H1 (cell line): ENCODE measurements around the gene NUP188. TPM values are rescaled to one million over a fixed set of nuclear protein-coding genes. Genes with fewer than 3 reads are reported as not detected.

Experiments used
- CTCF ChIA-PET: fragments of 300-600 bp; sonication (Branson Sonifier 250); formaldehyde crosslinking; loops from one replicate; lab custom pipeline; 2021; ENCODE audit not compliant: partially characterized antibody; lab: Charles Lee
- POLR2A ChIA-PET: fragments of 300-600 bp; sonication (Branson Sonifier 250); formaldehyde crosslinking; loops from one replicate; lab custom pipeline; 2021; ENCODE audit warnings: inconsistent platforms; ENCODE audit not compliant: partially characterized antibody; lab: Charles Lee
- DNase-seq, 2 experiments: peaks; one replicate each; pipeline versions ENCODE4 v3.0.0 to v3.0.0-alpha.2; 2010 to 2022; ENCODE audit warnings: low spot score in 2 of 2, low read depth in 1 of 2, mixed read lengths in 1 of 2
- FAIRE-seq: peaks from 2 replicates; lab custom pipeline; 2011; peaks lifted over from hg19 to GRCh38; lab: Jason Lieb, UNC
- H2AFZ ChIP-seq: 2 replicates; pipeline ENCODE4 v1.8.1; 2012; ENCODE audit warnings: low read length, inconsistent platforms
- H2AK5ac ChIP-seq: 2 replicates; pipeline ENCODE4 v1.6.1; 2013; ENCODE audit warnings: low read depth, low read length
- H2BK120ac ChIP-seq: replicated peaks from 2 replicates; pipeline ENCODE3; 2013; ENCODE audit warnings: low read depth, low read length, inconsistent platforms
- H2BK12ac ChIP-seq: 2 replicates; pipeline ENCODE4 v1.6.1; 2013; ENCODE audit warnings: low read depth, low read length
- H2BK15ac ChIP-seq: 2 replicates; pipeline ENCODE4 v1.6.1; 2013; ENCODE audit warnings: low read length
- H2BK20ac ChIP-seq: 2 replicates; pipeline ENCODE4 v1.6.1; 2013; ENCODE audit warnings: low read length
- H2BK5ac ChIP-seq: 2 replicates; pipeline ENCODE4 v1.6.1; 2013; ENCODE audit warnings: low read depth, low read length
- H3K14ac ChIP-seq: 2 replicates; pipeline ENCODE4 v1.6.1; 2013; ENCODE audit warnings: inconsistent platforms; ENCODE audit not compliant: insufficient read length
- H3K18ac ChIP-seq: 2 replicates; pipeline ENCODE4 v1.6.1; 2013; ENCODE audit warnings: low read length; ENCODE audit errors: extremely low read depth
- H3K23ac ChIP-seq: 2 replicates; pipeline ENCODE4 v1.6.1; 2013; ENCODE audit warnings: inconsistent platforms; ENCODE audit not compliant: insufficient read length
- H3K23me2 ChIP-seq: 2 replicates; pipeline ENCODE4 v1.6.1; 2013; ENCODE audit warnings: low read depth, low read length
- H3K27ac ChIP-seq: 2 replicates; pipeline ENCODE4 v1.6.1; 2011; ENCODE audit warnings: low read depth, low read length, inconsistent platforms
- H3K27me3 ChIP-seq, 4 experiments: replicated peaks in 1 of 4; 1 replicate in 1 of 4; 2 replicates in 3 of 4; pipeline versions ENCODE4 v1.6.1 to v1.8.1; 2011 to 2013; ENCODE audit warnings: low read length in 3 of 4, mild to moderate bottlenecking in 3 of 4, inconsistent platforms in 2 of 4, mixed read lengths in 2 of 4, moderate library complexity in 1 of 4; ENCODE audit not compliant: control insufficient read depth in 3 of 4, insufficient read depth in 3 of 4; ENCODE audit errors: extremely low read depth in 1 of 4
- H3K36me3 ChIP-seq, 4 experiments: 2 replicates each; pipeline versions ENCODE4 v1.6.1 to v1.8.1; 2011 to 2013; ENCODE audit warnings: mild to moderate bottlenecking in 4 of 4, low read length in 3 of 4, moderate library complexity in 2 of 4, control low read depth in 1 of 4, inconsistent platforms in 1 of 4; ENCODE audit not compliant: insufficient read depth in 4 of 4, control insufficient read depth in 2 of 4
- H3K4ac ChIP-seq: replicated peaks from 2 replicates; pipeline ENCODE3; 2013; ENCODE audit warnings: low read length, low read depth, mixed read lengths, inconsistent platforms; ENCODE audit not compliant: insufficient read length
- H3K4me1 ChIP-seq, 4 experiments: replicated peaks in 1 of 4; 1 replicate in 1 of 4; 2 replicates in 3 of 4; pipeline versions ENCODE4 v1.6.1 to v1.8.1; 2011 to 2013; ENCODE audit warnings: low read length in 3 of 4, inconsistent platforms in 2 of 4, mixed read lengths in 1 of 4; ENCODE audit not compliant: insufficient read depth in 4 of 4, control insufficient read depth in 3 of 4
- H3K4me2 ChIP-seq, 2 experiments: 2 replicates each; pipeline versions ENCODE4 v1.6.1 to v1.8.1; 2011 to 2013; ENCODE audit warnings: low read depth in 2 of 2, low read length in 2 of 2, control low read depth in 1 of 2, inconsistent platforms in 1 of 2, mild to moderate bottlenecking in 1 of 2; ENCODE audit not compliant: insufficient read depth in 1 of 2
- H3K4me3 ChIP-seq, 4 experiments: fragments of 200-600, 300-600 bp in 1 of 4; sonication (generic), shearing (Covaris generic), sonication (Bioruptor Twin) in 1 of 4; 2 replicates each; pipeline versions ENCODE4 v1.5.1 to v1.8.1; 2011 to 2016; ENCODE audit warnings: low read length in 4 of 4, low read depth in 3 of 4, control low read depth in 2 of 4, inconsistent platforms in 2 of 4, mild to moderate bottlenecking in 2 of 4, mixed read lengths in 1 of 4, moderate library complexity in 1 of 4; ENCODE audit not compliant: insufficient read depth in 2 of 4; ENCODE audit errors: extremely low read depth in 1 of 4
- H3K56ac ChIP-seq: replicated peaks from 2 replicates; pipeline ENCODE3; 2013; ENCODE audit warnings: low read depth, mild to moderate bottlenecking, mixed read lengths, low read length, inconsistent platforms; ENCODE audit not compliant: insufficient read length
- H3K79me1 ChIP-seq: 2 replicates; pipeline ENCODE4 v1.6.1; 2013; ENCODE audit warnings: low read depth, low read length, control low read depth
- H3K79me2 ChIP-seq, 2 experiments: 2 replicates each; pipeline versions ENCODE4 v1.6.1 to v1.8.1; 2012 to 2013; ENCODE audit warnings: low read length in 2 of 2, mild to moderate bottlenecking in 2 of 2, inconsistent platforms in 1 of 2; ENCODE audit not compliant: insufficient read depth in 2 of 2, control insufficient read depth in 1 of 2
- H3K9ac ChIP-seq, 4 experiments: replicated peaks in 1 of 4; 1 replicate in 1 of 4; 2 replicates in 3 of 4; pipeline versions ENCODE4 v1.6.1 to v1.8.1; 2011 to 2013; ENCODE audit warnings: low read depth in 3 of 4, low read length in 3 of 4, control low read depth in 2 of 4, mild to moderate bottlenecking in 2 of 4, moderate library complexity in 2 of 4, inconsistent platforms in 1 of 4; ENCODE audit errors: extremely low read depth in 1 of 4
- H3K9me3 ChIP-seq, 2 experiments: 2 replicates each; pipeline versions ENCODE4 v1.6.1 to v1.8.1; 2012 to 2013; ENCODE audit warnings: mild to moderate bottlenecking in 2 of 2, moderate library complexity in 2 of 2, control low read depth in 1 of 2, inconsistent platforms in 1 of 2, low read depth in 1 of 2, low read length in 1 of 2, mixed read lengths in 1 of 2; ENCODE audit not compliant: insufficient read depth in 2 of 2
- H4K20me1 ChIP-seq, 2 experiments: replicated peaks in 1 of 2; 2 replicates each; pipeline versions ENCODE3 to v1.8.1; 2011 to 2013; ENCODE audit warnings: inconsistent platforms in 2 of 2, low read length in 2 of 2, mild to moderate bottlenecking in 1 of 2; ENCODE audit not compliant: insufficient read depth in 2 of 2, control insufficient read depth in 1 of 2
- H4K5ac ChIP-seq: 2 replicates; pipeline ENCODE4 v1.6.1; 2013; ENCODE audit warnings: low read length, low read depth, mixed read lengths, inconsistent platforms; ENCODE audit not compliant: insufficient read length
- H4K8ac ChIP-seq: 2 replicates; pipeline ENCODE4 v1.8.0; 2013; ENCODE audit warnings: mild to moderate bottlenecking, moderate library complexity, low read length, inconsistent platforms; ENCODE audit not compliant: insufficient read depth; ENCODE audit errors: extremely low read depth
- H4K91ac ChIP-seq: replicated peaks from 2 replicates; pipeline ENCODE3; 2013; ENCODE audit warnings: low read length, mixed read lengths, inconsistent platforms; ENCODE audit not compliant: insufficient read length
- BCL11A ChIP-seq, 2 experiments: IDR thresholded peaks; one replicate each; pipeline ENCODE4 v1.6.1; 2011; ENCODE audit warnings: low read depth in 2 of 2, low read length in 2 of 2, mild to moderate bottlenecking in 2 of 2
- CEBPB ChIP-seq: IDR thresholded peaks from 2 replicates; pipeline ENCODE4 v1.6.1; 2012; ENCODE audit warnings: low read depth, low read length
- CHD1 ChIP-seq: IDR thresholded peaks from 2 replicates; pipeline ENCODE4 v1.6.1; 2012; ENCODE audit warnings: low read depth, low read length, improper control_type of control experiment
- GTF2F1 ChIP-seq: IDR thresholded peaks from 2 replicates; pipeline ENCODE4 v1.6.1; 2012; ENCODE audit warnings: low read depth, low read length, improper control_type of control experiment, borderline replicate concordance
- HDAC6 ChIP-seq: IDR thresholded peaks from one replicate; pipeline ENCODE4 v1.7.1; 2012; ENCODE audit warnings: low read depth, mild to moderate bottlenecking, inconsistent platforms, low read length, moderate library complexity
- KDM1A ChIP-seq: fragments of 200-600, 300-600 bp; sonication (generic); IDR thresholded peaks from 2 replicates; pipeline ENCODE4 v1.7.1; 2016; ENCODE audit warnings: mild to moderate bottlenecking, low read length, borderline replicate concordance
- KDM4A ChIP-seq: IDR thresholded peaks from one replicate; pipeline ENCODE4 v1.7.1; 2012; ENCODE audit warnings: low read depth, mild to moderate bottlenecking, moderate library complexity, low read length, inconsistent platforms; ENCODE audit not compliant: severe bottlenecking
- PHF8 ChIP-seq: fragments of 200-600 bp; sonication (generic); conservative IDR thresholded peaks from 2 replicates; pipeline ENCODE4 v1.7.1; 2012; ENCODE audit warnings: low read depth, mild to moderate bottlenecking, inconsistent platforms, low read length, moderate library complexity
- RXRA ChIP-seq: IDR thresholded peaks from 2 replicates; pipeline ENCODE4 v1.6.1; 2011; ENCODE audit warnings: low read depth, mild to moderate bottlenecking, low read length, moderate library complexity; ENCODE audit not compliant: insufficient read depth
- SIRT6 ChIP-seq: IDR thresholded peaks from one replicate; pipeline ENCODE4 v1.7.1; 2012; ENCODE audit warnings: low read length, inconsistent platforms
- TAF7 ChIP-seq: optimal IDR thresholded peaks from 2 replicates; pipeline ENCODE3; 2011; ENCODE audit warnings: low read depth, mild to moderate bottlenecking, inconsistent platforms, low read length, moderate library complexity, borderline replicate concordance
- WGBS, 2 experiments: shearing (Covaris generic) in 1 of 2; methylation state at CpG; one replicate each; pipeline versions ENCODE4 v1.1.6 to v1.1.7; 2013 to 2015; ENCODE audit warnings: low lambda C conversion rate in 2 of 2, mixed read lengths in 2 of 2, inconsistent platforms in 1 of 2, low coverage in 1 of 2, missing lambda C conversion rate in 1 of 2; ENCODE audit not compliant: insufficient replicate concordance in 2 of 2, insufficient coverage in 1 of 2, insufficient read length in 1 of 2; ENCODE audit errors: extremely low coverage in 1 of 2, missing lambda C conversion rate in 1 of 2; 5-methylcytosine and 5-hydroxymethylcytosine counted together
- polyA plus RNA-seq, 7 experiments: library from polyadenylated mRNA; depleted of rRNA in 3 of 7; stranded (reverse) in 5 of 7; unstranded in 2 of 7; fragments of >200 nt in 5 of 7; fragments of 200-250 nt in 2 of 7; gene quantifications; 1 replicate in 5 of 7; 2 replicates in 1 of 7; 4 replicates in 1 of 7; pipeline versions ENCODE4 v1.2.1 to v1.2.3, GENCODE V29; 2011 to 2013; ENCODE audit warnings: missing spikeins in 2 of 7, mixed read lengths in 2 of 7
- total RNA-seq: library from RNA; stranded (reverse); fragmentation: NEBNext Ultra II Directional; extraction: Animal tissue kit (Norgen Biotek cat#: 25700); gene quantifications from 2 replicates; pipeline ENCODE4 v1.2.1, GENCODE V29; 2021
- TF ChIP-seq, protein P1 (sequence below): IDR thresholded peaks from 2 replicates; pipeline ENCODE4 v1.6.1; 2012; ENCODE audit warnings: inconsistent platforms

Gene NUP188
- total and polyA plus RNA-seq, 2 of the 8 experiments (the other 6 are each of a cell fraction or from before 2014, with no cell fraction given), result 90.1 to 111 TPM

DNA sequence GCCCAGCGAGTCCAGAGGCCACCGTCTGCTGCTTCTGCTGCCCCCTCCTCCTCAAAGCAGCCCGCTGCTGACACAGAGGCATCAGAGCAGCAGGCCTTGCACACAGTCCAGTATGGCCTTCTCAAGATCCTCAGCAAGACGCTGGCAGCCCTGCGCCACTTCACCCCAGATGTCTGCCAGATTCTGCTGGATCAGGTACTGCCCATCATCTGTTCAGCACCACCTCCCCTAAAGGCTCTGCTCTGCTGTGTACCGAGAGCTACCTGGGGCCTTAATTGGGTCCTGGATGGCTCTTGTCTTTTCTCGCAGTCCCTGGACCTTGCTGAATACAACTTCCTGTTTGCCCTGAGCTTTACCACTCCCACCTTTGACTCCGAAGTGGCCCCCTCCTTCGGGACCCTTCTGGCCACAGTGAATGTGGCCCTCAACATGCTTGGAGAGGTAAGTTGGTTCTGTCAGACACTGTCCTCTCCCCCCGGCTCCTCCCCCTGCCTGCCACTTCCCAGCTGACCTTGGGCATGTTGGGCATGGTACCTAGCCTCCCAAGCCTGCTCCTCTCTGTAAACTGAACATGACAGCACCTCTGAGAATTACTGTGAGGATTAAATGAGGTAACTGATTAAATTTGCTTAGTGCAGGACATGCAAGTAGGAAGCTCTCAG is 58.0 kb downstream of the NUP188 start:
- H2BK120ac ChIP-seq, result no peak overlapping the region
- H3K23me2 ChIP-seq, result 0 out of 2 replicates have a peak, but pooled peaks cover 1% of the 10 kb centered on the region
- H3K14ac ChIP-seq, result no peak overlapping the region
- no peak overlapping the region for H3K27ac ChIP-seq
- no peaks in the 10 kb centered on the region; the same call in 1 of the 2 replicates for H3K79me1 ChIP-seq
- FAIRE-seq, result no peak
- no peak overlapping the region for H2BK12ac ChIP-seq
- no peak overlapping the region for H4K91ac ChIP-seq
- no peak overlapping the region for H3K4me2 ChIP-seq
- no peak overlapping the region for H3K56ac ChIP-seq
- no peak overlapping the region for H2AFZ ChIP-seq
- no peaks in the 10 kb centered on the region for H3K9me3 ChIP-seq
- no peak overlapping the region for H2BK15ac ChIP-seq
- H3K18ac ChIP-seq, result no peak overlapping the region
- H4K8ac ChIP-seq, result no peak overlapping the region
- no peak overlapping the region for H3K9ac ChIP-seq
- H3K36me3 ChIP-seq, result peaks cover 30 to 62% (median 50%) of the 10 kb centered on the region in 4 experiments
- no peak overlapping the region for H4K5ac ChIP-seq
- no peaks in the 10 kb centered on the region for H3K4me1 ChIP-seq
- no peak overlapping the region for H3K4ac ChIP-seq
- H2AK5ac ChIP-seq, result no peak overlapping the region
- ChIA-PET POLR2A (interaction anchor here (0.8 to 6.2 kb wide), 11 partner anchors 9 to 197 kb away, joined by 3 to 41 read pairs (median 4); partner anchors contain the start of gene SH3GLB2), CTCF (interaction anchor here (0.7 to 7.8 kb wide), 16 partner anchors 9 to 161 kb away, joined by 3 to 89 read pairs (median 4); partner anchors contain the start of gene SH3GLB2)
- no peak overlapping the region for H3K23ac ChIP-seq
- no peak for DNase-seq
- H4K20me1 ChIP-seq, result peaks cover 10 to 24% of the 10 kb centered on the region in 2 experiments
- no peaks in the 10 kb centered on the region for H3K79me2 ChIP-seq
- no peak overlapping the region for H2BK20ac ChIP-seq
- H3K4me3 ChIP-seq, result no peak overlapping the region
- H3K27me3 ChIP-seq, result no peaks in the 10 kb centered on the region
- H2BK5ac ChIP-seq, result peak overlapping the region; percentile 24; the same call in 1 of the 2 replicates
- WGBS, 2 experiments, result 95% methylated on average over 10 of the region's 10 CpGs; no CpG with 5 or more reads in 1 of the 2 experiments
- TF ChIP-seq BCL11A (IDR thresholded peaks at IDR 0.05; ENCODE audit: low read depth in 2 of 2, low read length in 2 of 2) (no peak), KDM4A (no peak), SIRT6 (no peak), PHF8 (no peak), HDAC6 (no peak), GTF2F1 (no peak), CHD1 (no peak), RXRA (no peak), CEBPB (no peak), KDM1A (no peak), TAF7 (no peak)
- TF ChIP-seq, protein P1, sequence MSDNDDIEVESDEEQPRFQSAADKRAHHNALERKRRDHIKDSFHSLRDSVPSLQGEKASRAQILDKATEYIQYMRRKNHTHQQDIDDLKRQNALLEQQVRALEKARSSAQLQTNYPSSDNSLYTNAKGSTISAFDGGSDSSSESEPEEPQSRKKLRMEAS, result no peak
